Stimulated activated CD8-positive, alpha-beta memory T cell treated with anti-CD3 and anti-CD28 coated beads, Interleukin-7, amount 100 ng/mL, for 1 hour (primary cell): ENCODE results near the gene ARHGAP6.
"Not testable (repeated sequence)": the region's sequence is repeated elsewhere in the genome, so short reads cannot be mapped to it uniquely, and the experiment has no call there.

Experiments
- DNase-seq, 2 donors: peaks; one replicate each; pipeline ENCODE4 v3.0.0-alpha.2; 2020; ENCODE audit warnings: low read depth in 2 of 2

ARHGAP6 gene

DNA sequence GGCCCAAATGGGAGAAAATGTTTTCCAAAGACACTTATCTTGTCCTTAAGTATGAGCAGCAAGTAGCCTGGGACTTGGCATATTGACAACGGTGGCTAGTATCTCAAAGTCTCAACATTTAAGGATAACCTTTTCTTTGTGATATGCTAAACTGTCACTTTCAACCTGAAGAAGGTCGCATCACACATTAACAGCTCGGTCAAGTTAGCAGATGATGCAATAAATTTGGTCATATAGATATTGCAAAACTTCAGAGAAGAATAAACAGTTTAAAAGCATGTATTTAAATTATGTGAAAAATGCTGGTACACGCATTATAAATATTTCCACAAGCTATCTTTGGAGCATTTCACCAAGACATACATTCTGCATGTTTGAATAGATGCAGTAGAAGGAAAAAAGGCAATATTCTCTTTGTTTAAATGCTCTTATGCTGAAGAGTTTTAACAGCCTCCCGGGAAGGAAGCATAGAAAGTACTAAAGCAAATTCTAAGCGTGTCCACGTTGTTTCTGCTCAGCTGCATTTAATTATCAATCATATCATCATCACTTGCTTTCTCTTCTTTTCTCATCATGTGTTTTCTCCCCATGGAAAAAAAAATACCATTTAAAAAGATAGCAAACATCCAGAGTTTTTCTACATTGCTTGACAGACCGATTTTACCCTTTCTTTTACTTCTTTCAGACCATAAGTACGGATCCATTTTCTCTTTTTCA lies 24.2 kb downstream of the ARHGAP6 start:
- no peak for DNase-seq

DNA sequence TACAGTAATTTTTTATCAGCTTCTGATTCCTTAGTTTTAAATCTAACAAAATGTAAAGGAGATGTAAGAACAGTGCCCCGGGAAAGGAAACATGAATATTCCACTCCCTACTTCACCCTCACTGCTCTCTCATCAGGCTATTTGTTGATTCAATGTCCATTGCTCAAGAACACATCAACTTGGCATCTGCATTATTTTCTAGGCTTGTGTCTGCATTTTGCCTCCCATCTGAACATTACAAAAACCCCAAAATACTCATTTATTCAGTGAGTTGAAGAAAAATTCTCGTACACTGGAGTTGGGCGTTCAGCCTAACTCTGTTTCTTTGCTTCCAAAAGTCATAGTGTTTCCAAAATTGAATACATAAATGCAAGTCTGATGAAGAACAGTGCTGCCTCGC lies 25.6 kb downstream of the ARHGAP6 start:
- no peak for DNase-seq

DNA sequence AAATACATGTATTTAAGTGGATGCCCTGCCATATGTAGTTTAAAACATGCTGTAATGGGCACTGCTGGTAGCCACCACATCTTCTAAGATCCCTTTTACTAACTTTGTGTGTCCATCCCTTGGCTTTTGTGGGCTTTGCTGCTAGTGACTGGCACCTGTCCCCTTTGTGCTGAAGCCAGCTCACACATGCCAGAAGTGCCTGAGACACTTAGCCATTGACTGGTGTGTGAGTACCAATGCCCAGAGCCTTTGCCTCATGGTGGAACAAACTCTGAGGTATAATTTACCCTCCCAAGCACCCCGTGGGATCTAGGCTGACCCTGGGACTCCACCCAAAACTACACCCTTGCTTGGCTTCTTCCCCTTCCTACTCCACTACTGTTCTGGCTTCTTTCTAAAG lies 33.0 kb downstream of the ARHGAP6 start:
- no peak for DNase-seq

DNA sequence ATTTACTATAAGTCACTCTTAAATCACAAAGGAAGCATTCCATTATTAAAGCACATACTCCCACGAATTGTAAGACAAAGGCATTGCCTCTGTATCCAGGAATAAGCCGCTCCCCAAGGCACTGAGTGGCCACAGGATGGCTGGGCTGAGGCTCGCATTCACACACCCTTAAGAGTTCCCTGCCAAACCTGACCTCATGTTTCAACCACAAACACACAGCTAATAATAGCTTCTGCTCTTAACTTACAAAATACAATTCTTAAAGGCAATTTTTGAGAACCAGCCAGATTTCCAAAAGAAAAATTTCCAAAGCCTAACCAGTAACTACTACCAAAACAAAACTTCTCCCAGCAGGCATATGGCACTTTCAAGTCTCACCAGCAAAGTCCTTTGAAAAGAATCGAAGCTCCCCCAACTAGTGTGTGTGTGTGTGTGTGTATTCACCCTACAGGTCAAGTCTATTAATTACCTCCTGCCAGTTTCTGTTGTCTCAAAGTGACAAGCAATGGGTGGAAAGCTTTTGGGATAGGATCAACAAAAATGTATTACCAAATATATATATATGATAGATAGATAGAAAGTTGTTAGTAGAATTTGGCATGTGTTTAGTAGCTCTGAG lies 36.0 kb downstream of the ARHGAP6 start:
- DNase-seq = no peak

DNA sequence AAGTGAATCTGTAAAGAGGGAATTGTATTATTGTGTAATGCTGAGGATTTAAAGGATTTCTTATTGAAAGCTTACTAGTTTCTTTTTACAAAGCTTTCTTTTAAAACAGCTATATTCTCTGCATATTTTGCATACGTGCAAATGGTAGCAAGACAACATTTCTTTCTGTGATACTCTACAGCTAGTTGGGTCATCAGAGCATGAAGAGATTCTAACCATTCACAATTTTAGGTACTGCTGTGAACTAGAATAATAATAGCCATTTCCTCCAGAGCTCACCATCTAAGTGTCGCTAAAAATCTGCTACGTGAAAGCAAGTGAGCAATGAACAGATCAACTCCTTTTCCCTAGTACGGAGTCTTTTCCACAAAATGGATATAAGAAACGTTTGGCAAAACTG lies 37.3 kb downstream of the ARHGAP6 start:
- DNase-seq = no peak

DNA sequence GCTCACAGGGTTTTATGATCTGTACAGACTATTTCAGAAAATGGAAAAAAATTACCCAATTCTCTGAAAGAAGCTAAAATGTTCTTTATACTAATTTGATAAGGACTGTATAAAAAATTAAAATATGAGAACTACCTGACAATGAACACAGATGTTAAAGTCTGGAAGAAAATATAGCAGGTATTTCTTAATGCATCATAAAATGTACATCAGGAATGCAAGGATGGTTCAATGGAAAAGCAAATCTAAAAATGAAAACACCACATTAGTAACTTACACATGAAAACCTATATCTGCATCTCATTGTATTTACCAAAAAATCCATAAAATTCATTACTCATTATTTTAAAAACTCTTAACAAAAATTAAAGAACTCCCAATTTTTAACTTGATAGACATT lies 39.4 kb downstream of the ARHGAP6 start:
- DNase-seq = no peak

DNA sequence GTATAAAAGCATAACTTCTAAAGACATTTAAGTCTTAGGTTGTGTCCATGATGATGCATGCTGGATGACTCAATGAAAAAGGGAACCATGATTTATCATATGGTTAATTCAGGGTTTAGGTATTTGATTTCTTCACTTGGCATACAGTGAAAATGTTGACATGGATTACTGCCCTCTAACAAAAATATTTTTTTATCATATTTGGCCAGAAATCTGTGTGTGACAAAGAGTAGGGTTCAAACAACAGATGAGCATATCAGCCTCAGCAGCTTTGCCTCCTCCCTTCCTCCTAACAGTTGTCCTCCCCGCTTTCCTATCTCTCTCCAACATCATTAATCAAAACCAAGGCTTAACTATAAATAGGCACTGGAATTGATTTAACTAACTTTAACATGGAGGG lies 46.3 kb downstream of the ARHGAP6 start:
- no peak for DNase-seq

DNA sequence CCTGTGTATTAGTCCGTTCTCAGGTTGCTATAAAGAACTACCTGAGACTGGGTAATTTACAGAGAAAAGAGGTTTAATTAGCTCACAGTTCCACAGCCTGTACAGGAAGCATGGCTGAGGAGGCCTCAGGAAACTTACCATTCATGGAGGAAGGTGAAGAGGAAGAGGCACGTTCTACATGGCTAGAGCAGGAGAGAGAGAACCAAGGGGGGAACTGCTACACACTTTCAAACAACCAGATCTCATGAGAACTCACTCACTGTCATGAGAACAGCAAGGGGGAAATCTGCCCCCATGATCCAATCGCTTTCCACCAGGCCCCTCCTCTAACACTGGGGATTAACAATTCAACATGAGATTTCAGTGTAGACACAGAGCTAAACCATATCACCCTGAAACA lies 51.5 kb downstream of the ARHGAP6 start:
- not testable (repeated sequence) for DNase-seq

DNA sequence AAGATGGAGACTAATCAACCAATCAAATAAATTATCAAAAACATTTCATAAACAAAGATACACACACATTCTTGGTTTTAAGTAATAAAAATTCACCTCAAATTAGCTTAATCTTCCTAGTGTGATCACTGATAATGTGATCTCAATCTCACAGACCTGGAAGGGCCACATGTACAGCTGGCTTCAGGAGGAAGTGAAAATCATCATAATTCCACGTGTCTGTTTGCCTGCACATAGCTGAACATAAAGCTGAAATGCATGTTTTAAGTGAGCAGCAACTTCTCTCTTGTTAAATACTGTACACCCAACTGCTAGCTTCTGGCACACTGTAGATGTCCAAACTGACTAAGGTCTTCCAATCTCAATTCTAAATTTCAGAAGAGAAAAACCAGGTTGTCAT lies 53.8 kb downstream of the ARHGAP6 start:
- no peak for DNase-seq

DNA sequence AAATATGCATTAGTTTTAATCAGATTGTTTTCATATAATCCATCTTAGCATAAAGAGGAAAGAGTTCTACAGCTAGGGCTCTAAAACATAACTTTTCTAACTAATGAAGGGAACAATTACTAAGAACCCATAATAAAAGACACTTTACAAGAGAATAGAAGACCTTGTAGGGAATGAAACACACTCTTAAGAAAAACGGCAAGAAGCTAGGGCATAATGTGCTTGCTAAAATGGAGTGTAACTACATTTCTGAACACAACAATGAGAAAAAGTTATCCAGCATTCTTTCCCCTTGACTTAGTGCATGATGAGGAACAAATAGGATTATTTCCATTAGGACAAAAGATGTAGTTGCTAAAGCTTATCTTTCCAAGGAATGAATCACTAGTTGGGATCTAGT lies 54.6 kb downstream of the ARHGAP6 start:
- no peak for DNase-seq

DNA sequence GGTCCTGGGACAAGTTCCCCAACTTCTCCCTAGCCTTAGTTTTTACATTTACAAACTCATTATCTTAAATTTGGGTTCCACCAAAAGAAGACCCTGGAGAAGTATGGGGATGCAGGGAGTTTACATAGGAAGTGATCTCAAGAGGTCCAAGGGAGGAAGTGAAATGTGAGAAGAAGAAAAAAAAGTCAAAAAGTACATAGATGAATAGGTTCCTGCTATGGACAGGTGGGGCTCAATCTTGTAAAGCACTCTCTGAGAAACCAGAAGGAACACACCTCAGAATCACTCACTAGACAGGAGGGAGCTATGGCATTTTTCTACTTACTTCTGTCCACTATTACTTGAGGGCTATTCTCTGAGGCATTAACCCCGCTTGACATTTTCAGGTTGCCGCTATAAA lies 56.6 kb downstream of the ARHGAP6 start:
- no peak for DNase-seq

DNA sequence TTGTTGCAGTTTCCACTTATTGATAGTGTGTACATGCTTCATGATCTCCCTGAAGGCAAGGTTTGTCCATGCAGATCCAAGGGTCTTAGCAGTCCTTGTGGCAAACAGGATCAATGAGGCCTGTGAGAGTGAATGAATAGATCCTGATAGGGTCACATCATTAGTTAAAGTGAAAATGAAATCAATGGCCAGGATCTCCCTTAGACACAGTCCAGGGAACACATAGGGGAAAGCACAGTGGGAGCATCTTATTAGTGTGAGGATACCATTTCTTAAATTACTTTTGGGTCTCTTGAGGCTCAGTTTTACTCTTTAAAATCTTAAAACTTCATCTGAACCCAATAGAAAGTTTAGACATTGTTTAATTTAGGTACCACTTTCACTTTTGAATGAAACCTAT lies 59.3 kb downstream of the ARHGAP6 start:
- DNase-seq = no peak

DNA sequence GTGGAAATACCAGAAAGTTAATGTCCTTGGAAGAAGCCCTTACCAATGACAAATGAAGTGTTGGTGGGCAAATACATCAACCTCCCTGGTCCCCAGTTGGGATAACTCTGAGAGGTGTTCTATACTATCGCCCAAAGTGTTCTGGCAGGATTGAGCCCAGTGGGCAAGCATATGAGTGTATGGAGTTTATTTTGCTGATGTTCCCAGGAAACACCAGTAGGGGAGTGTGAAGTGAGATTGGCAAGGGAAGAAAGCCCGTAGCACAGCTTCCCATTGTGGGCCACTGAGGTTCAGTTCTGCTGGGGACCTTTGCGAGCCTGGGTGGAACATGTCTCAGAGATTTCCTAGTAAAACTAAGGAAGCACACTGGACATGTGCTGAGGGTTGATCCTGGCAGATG lies 65.1 kb downstream of the ARHGAP6 start:
- DNase-seq = no peak

DNA sequence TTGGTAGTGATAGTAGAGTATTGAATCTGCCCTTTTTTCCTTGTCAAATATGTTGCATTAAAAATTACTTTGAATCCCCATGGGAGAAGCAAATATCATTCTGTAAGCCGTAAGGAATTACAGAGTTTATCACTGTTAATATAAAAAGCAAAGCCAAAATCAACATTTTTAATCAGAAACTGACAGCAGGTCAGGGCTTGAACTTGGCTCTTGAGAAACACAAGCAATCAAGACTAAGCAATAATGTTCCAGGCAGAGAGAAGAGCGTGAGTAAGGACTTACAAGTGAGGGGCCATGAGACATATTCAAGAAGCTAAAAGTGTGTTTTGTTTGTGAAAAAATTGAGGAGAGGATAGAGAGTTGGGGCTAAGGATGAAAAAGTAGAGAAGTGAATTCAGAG lies 68.2 kb downstream of the ARHGAP6 start:
- no peak for DNase-seq

DNA sequence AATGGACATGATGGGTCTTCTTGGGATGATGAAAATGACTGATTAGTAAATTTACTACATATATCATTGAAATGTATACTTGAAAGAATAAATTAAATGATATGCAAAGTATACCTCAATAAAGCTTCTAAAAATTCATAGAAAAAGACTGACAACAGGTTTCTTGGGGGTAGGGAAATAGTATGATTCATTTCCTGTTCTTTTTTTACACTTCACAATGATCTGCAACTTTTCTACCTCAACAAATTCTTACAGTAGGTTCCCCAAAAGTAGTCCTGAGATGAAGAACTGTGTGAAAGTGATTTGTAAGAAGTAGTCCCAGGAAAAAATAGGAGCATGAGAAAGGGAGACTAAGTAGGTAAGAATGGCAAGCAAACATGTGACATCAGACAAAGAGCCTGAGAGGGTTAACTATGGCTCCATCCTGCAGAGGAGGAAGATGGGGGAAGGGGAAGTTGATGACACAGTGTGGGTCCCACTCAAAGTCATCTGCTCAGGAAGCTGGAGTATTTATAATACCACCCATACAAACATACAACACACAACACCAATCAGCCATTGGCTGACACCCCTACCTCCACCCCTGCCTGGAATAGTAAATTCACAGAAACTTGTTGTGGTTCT lies 73.9 kb downstream of the ARHGAP6 start:
- DNase-seq = no peak

DNA sequence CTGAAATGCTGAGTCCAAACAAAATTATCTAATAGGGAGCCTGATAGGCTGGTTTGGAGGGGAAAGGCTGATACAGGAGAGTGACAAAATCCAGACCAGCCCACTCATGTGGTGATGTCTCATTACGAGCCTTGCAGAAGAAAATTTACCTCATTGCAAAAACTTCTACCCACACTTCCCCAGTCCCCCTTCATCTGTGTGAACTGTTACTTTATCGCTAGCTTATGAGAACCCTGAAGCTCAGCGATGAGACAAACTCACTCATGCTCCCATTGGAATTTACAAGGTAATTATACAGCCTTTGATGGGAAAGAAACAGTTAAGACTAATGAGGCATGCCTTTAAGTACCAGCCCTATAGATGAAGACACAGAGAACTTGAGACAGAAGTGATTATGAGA lies 76.1 kb downstream of the ARHGAP6 start:
- DNase-seq = no peak

DNA sequence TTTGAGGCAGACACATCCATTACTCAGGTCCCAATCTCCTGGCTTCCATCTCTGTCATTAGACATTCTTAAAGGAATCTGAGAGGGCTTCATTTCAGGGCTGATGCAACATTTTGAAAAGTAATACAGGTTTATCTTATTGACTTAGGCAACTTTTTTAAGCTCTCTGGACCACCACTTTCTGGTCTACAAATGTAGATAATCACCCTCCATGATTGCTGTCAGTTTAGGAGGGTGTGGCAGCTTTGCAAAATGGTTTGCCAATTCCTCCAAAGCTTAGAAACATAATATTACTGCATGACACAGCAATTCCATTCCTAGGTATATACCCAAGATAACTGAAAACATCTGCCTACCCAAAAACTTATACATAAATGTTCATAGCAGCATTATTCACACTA lies 77.6 kb downstream of the ARHGAP6 start:
- DNase-seq = no peak

DNA sequence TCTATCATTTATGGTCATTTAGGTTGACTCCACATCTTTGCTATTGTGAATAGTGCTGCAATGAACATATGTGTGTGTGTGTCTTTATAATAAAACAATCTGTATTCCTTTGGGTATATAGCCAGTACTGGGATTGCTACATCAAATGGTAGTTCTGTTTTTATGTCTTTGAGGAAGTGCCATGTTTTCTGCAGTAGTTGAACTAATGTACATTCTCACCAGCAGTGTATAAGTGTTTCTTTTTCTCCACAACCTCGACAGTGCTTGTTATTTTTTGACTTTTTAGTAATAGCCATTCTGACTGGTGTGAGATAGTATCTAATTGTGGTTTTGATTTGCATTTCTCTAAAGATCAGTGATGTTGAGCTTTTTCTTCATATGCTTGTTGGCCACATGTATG lies 80.5 kb downstream of the ARHGAP6 start:
- no peak for DNase-seq

DNA sequence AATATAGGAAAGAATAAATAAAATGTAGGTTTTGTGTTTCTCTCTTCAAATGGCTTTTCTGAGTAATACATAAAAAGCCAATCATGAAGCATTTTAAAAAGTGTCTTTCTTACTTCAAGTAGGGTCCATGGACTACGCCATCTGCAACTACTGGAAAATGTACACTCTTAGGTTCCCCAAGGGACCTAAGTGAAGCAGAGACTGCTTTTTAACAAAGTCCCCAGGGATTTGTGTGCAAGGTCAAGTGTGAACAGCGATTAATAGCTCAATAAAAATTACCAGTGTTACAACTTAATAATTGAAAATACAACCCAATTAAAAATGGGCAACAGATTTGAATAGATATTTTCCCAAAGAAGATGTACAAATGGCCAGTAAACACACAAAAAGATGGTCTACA lies 84.9 kb downstream of the ARHGAP6 start:
- DNase-seq = no peak

DNA sequence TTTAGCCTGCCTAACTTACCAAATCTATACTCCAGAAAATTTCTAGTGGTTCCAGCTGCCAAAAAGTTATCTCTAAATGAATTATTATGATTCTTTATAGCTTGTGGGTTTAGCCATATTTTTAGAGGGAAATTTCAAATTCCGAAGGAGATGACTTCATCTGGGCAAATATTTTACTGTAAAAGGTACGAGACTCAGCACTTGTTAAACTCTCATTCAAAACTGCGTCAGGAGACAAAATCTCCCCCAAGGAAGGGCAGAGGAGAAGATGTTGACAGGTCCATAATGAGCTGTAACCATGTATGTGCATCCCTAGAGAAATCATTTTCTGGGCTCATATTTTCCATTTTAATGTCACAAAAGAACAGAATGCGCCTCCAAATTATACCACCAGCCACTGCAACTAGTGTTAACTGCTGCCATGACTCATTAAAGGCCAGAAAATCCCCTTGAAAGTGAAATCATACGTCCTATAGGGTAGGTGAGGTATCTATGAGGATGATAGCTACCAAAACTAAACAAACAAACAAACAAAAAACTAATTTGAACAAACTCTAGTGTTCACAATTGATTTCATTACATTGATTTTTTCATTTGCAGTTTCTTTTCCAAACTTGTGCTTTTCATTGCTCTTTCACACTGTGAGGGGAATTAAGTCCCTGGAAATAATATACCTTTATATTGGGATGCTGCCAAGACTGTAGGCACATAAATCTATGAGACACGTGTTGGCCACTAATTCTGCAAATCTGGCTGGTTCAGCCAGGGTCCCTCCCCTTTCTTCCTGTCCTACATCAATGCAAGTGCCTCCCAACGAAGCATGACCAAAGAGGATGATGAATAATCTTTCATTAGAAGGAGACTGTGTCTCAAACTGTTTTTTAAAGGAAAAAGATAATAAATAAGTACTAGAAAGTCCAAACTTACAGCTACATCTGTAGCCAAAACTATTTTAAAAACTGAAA lies 85.8 kb downstream of the ARHGAP6 start:
- no peak for DNase-seq

DNA sequence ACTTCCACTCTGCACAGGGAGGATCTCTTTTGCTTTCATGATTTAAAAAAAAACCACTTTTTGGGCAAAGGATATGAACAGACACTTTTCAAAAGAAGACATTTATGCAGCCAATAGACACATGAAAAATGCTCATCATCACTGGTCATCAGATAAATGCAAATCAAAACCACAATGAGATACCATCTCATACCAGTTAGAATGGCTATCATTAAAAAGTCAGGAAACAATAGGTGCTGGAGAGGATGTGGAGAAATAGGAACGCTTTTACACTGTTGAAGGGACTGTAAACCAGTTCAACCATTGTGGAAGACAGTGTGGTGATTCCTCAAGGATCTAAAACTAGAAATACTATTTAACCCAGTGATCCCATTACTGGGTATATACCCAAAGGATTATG lies 87.4 kb downstream of the ARHGAP6 start:
- DNase-seq = not testable (repeated sequence)

DNA sequence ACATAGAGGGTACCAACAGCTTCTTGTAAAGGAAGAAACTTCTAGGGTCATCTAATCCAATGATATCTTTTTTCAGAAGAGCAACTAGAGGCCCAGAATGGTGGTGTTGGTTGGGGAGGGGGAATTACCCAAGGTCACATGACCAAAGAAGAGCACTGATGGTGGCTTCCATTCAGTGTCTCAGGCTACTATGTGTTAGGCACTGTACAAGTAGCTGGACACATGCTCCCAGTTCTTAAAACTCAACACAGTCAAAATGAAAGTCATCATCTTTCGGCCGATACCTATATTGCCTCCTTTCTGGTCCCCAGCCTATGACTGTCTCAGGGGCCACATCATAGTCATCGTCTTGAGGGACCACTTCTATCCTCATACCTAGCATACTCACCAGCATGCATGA lies 88.1 kb downstream of the ARHGAP6 start:
- DNase-seq = no peak
